Breast epithelium (tissue), 3 donors: Measurements from ENCODE around the gene CACNA1B.

Experiments
- POLR2AphosphoS5 ChIP-seq, 3 donors: sonication (generic); formaldehyde crosslinking; IDR thresholded peaks; one replicate each; pipeline ENCODE4 v1.6.1; 2017; ENCODE audit warnings: antibody characterized with exemption in 3 of 3
- TF ChIP-seq, protein P1 (sequence below), 3 donors: fragments of 450-650 bp; IDR thresholded peaks; one replicate each; pipeline ENCODE4 v1.5.1; 2016 to 2017; ENCODE audit warnings: antibody characterized with exemption in 3 of 3, mild to moderate bottlenecking in 3 of 3, moderate library complexity in 3 of 3

DNA sequence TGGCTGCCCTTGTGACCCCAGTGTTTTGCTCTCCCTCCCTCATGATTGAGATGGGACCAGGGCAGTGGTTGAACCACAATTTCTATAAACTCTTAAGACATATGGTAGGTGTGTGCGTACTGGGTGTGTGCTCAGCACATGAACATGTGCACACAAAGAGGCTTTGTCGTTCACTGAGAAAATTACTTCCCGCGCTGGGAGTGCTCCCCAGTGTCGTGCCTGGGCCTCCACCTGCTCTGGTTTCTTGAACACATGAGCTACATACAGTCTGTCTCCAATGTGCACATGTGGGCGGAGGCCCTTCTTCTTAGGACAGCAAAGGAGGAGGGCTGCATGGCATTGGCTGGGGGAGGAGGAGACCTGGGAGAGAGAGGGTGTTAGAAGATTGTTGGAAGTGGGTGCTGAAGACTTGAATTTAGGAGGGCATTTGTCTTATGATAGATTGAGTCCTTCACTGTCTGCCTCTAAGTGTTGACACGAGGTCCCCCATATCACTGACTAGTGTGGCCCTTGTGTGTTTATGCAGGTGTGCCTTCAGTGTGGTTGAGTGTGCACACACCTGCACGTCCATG is 170.0 kb downstream of the CACNA1B start:
- no peak for TF ChIP-seq POLR2AphosphoS5 (IDR thresholded peaks at IDR 0.05)
- TF ChIP-seq, protein P1, sequence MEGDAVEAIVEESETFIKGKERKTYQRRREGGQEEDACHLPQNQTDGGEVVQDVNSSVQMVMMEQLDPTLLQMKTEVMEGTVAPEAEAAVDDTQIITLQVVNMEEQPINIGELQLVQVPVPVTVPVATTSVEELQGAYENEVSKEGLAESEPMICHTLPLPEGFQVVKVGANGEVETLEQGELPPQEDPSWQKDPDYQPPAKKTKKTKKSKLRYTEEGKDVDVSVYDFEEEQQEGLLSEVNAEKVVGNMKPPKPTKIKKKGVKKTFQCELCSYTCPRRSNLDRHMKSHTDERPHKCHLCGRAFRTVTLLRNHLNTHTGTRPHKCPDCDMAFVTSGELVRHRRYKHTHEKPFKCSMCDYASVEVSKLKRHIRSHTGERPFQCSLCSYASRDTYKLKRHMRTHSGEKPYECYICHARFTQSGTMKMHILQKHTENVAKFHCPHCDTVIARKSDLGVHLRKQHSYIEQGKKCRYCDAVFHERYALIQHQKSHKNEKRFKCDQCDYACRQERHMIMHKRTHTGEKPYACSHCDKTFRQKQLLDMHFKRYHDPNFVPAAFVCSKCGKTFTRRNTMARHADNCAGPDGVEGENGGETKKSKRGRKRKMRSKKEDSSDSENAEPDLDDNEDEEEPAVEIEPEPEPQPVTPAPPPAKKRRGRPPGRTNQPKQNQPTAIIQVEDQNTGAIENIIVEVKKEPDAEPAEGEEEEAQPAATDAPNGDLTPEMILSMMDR (IDR thresholded peaks at IDR 0.05) = no peak
